Muscle of arm (tissue), 12 donors: Measurements from ENCODE around the gene UBE2Q1. TPM values are rescaled to one million over a fixed set of nuclear protein-coding genes. Genes with fewer than 3 reads are reported as not detected.
A peak's percentile ranks its signal among the peaks of the same experiment; 100 is the strongest.

Experiments
- DNase-seq: peaks from one replicate; pipeline ENCODE4 v3.0.0-alpha.2; 2013
- polyA plus RNA-seq, 12 donors: library from polyadenylated mRNA; unstranded; fragments of 120-200 nt; gene quantifications; one replicate each; pipeline ENCODE4 v1.2.1, GENCODE V29; 2013; ENCODE audit not compliant: insufficient read length in 12 of 12

Gene UBE2Q1
- polyA plus RNA-seq, 12 donors, result 32.0 to 101 (median 64.2) TPM; not detected in 1

DNA sequence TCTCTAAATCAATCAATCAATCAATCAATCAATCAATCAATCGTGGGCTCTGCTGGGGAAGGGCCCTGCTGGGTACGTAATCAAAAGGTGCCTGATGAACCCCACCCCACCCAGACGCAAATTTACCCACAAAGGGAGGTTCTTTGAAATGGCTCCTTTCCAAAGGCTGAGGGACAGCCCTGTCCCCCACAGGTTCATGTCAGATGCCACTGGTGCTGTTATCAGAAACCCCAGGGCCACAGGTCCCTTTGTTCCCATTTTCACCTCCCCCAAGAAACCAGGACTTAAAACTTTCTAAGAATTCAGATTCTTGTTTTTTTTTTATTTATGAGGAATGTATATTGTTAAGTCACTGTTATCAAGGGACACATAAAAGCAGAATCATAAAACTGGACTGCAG, 23.3 kb upstream of the UBE2Q1 start:
- no peak for DNase-seq

DNA sequence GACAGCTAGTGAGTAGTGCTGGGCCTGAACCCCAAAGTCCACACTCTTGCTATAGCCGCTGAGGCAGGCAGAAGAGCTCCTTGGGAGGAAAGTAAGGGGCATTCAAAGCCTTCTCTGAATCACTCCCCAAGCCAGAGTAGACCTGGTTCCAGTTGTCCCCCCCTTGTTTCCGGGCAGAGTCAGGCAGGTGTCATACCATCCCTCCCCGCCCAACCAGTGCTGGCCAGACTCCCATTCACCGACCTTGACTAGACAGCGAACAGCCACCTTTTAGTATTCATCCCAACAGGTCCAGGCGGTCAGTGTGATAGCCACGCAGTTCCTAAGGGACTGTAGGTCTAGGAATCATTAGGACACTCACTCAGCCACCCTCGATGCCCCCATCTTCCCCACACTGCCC, 20.9 kb upstream of the UBE2Q1 start:
- no peak for DNase-seq

DNA sequence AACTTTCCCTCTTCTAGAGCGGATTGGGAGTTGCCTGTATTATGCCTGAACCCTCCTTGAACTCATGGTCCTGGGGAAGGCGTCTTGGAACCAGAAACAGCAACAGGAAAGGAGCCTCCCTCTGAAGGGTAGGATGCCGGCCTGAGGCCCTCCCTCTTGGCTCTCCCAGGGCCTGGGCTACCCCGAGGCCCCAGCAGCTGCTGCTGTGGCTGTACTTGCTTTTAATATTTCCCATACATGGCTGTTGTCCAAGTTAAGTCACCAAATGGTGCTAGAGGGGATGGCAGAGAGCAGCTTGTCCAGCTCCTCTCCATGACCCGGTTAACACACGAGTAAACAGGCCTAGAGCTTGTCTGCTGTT, 19.6 kb upstream of the UBE2Q1 start:
- DNase-seq, result no peak

DNA sequence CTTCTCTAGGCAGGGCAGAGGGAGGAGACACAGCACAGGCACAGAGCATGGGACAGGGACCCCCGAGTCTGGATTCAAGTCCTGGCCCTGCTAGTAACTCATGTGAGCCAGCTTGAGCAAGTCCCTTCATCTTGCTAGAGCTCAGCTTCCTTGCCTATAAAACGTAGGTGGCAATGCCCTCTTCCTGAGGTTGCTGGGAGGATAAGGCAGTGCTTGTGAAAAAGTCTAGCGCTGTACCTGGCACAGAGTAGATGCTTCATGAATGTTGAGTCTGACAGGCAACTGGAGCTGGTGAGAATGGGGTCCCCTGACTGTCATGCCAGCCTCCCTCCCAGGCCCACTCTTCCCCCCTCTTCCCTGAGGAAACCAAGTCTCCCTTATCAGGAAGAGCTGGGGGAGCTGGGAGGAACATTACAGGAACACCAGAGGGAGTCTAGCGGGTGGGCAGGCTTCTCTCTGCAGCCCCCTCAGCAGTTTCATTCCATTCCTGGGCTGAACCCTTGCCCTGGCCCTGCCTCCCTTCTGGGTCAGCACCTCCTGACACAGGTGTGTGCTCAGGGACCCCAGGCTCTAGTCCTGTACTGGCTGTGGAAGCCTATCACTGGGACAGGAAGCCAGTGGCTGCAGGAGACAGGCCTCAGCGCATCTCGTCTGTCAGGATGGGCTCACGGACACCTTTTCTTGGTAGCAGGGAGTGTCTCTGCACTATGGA, 19.0 kb upstream of the UBE2Q1 start:
- no peak for DNase-seq

DNA sequence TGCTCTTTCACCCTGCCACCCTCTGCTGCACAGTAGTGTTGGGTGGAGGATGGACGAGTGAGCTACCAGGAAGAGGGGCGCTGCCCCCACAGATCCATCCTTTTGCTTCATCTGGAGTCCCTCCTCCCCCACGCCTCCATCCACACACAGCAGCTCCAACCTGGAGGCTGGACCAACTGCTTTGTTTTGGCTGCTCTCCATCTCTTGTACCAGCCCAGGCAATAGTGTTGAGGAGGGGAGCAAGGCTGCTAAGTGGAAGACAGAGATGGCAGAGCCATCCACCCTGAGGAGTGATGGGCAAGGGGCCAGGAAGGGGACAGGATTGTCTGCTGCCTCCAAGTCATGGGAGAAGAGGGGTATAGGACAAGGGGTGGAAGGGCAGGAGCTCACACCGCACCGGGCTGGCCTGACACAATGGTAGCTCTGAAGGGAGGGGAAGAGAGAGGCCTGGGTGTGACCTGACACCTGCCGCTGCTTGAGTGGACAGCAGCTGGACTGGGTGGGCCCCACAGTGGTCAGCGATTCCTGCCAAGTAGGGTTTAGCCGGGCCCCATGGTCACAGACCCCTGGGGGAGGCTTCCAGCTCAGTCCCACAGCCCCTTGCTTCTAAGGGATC, 17.6 kb upstream of the UBE2Q1 start:
- no peak for DNase-seq

DNA sequence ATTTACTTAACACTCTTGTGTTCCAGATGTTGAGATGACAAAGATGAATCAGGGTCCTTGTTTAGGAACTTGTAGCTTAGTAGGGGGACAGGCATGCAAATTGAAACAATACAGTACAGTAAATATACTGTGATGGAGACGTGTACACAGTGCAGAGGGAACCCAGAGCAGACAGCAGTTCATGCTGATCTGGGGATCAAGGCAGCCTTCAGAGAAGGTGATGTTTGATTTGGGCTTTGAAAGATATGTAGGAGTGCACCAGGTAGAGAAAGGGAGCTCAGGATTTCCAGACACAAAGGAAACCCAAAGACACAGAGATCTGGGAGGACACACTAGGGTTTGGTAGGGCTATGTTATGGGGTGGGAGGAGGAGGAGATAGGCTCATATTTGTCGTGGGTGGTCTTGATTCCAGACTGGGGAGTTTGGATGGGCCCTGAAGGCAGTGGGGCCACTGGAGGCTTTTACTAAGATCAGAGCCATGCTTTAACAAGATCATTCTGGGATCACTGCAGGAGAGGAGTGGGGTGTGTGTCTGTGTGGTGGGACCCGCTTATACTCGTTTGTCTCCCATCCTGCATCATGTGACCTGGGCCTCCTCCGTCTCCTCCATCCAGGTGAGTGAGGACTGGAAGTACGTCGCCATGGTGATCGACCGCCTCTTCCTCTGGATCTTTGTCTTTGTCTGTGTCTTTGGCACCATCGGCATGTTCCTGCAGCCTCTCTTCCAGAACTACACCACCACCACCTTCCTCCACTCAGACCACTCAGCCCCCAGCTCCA, 16.9 kb upstream of the UBE2Q1 start:
- DNase-seq, result no peak

DNA sequence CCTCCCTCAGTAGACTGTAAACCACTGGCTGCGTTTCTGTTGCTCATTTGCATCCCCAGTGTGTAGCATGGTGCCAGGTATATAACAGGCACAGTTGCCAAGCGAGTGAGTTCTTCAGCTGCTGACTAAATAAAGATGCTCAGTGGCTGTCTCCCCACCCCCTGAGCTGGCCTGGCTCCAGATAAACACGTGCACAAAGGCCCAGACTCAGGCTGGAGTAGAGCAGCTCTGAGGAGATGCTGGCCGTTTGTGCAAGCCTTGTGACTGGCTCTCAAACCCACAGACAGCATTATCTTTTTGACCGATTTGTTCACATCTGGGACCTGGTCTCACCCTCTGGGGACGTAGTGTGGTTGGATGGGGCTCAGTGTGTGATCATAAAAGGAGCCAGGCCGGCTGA, 16.3 kb upstream of the UBE2Q1 start:
- no peak for DNase-seq

DNA sequence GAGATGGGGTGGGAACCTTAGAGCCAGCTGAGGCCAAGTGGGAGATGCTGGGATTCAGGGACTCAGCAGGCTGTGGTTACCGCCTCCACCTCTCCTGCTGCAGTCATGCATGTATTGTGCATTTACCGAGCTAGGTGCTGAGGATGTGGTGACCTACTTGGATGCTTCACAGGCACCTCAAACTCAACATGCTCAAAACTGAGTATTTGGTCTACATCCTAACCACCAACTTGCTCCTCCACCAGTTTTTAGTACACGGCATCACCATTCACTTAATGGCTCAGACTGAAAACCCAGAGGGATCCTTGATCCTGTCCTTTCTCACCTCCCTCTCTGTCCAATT, 14.7 kb upstream of the UBE2Q1 start:
- no peak for DNase-seq

DNA sequence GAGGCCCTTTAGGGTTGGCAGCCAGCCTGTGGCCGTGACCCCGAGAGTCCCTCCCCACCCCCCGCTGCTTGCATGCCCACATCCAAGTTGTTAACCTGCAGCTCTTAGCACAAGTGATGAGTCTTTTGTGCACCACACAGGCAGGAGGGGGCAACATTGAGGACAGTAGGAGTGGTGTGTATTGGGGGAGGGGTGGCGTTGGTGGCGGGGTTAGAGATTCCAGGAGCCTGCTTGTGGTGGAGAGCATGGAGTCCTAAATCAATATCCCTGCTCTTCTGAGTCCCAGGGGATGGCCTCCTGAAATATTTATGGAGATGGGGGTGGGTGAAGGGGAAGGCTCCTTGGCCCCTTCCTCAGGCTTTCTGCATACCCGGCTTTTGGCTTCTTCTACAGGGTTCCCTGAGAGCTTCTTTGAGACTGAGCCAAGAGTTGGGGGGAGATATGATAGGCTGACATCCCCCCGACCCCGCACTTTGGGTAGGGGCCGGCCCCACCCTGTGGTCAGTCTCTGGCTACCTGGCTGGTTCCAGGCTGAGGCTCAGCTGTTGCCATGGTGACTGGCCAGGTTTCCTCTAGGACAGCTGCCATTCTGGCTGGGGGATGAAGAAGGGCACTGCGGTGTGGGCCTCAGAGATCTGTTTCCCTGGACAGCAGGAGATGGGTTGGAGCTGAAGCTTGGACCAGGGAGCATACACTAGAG, 14.2 kb upstream of the UBE2Q1 start:
- no peak for DNase-seq

DNA sequence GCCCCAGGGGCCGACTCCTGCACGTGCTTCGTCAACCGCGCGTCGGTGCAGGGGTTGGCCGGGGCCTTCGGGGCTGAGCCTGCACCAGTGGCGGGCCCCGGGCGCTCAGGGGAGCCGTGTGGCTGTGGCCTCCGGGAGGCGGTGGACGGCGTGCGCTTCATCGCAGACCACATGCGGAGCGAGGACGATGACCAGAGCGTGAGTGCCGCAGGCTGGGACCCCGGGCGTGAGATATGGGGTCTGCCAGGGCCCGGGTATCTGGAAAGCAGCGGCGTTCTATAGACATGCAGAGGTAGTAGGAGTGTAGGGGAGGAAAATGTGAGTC, 13.5 kb upstream of the UBE2Q1 start:
- no peak for DNase-seq

DNA sequence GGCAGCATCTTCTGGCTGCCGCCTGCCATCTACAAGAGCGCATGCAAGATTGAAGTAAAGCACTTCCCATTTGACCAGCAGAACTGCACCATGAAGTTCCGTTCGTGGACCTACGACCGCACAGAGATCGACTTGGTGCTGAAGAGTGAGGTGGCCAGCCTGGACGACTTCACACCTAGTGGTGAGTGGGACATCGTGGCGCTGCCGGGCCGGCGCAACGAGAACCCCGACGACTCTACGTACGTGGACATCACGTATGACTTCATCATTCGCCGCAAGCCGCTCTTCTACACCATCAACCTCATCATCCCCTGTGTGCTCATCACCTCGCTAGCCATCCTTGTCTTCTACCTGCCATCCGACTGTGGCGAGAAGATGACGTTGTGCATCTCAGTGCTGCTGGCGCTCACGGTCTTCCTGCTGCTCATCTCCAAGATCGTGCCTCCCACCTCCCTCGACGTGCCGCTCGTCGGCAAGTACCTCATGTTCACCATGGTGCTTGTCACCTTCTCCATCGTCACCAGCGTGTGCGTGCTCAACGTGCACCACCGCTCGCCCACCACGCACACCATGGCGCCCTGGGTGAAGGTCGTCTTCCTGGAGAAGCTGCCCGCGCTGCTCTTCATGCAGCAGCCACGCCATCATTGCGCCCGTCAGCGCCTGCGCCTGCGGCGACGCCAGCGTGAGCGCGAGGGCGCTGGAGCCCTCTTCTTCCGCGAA, 12.9 kb upstream of the UBE2Q1 start:
- no peak for DNase-seq

DNA sequence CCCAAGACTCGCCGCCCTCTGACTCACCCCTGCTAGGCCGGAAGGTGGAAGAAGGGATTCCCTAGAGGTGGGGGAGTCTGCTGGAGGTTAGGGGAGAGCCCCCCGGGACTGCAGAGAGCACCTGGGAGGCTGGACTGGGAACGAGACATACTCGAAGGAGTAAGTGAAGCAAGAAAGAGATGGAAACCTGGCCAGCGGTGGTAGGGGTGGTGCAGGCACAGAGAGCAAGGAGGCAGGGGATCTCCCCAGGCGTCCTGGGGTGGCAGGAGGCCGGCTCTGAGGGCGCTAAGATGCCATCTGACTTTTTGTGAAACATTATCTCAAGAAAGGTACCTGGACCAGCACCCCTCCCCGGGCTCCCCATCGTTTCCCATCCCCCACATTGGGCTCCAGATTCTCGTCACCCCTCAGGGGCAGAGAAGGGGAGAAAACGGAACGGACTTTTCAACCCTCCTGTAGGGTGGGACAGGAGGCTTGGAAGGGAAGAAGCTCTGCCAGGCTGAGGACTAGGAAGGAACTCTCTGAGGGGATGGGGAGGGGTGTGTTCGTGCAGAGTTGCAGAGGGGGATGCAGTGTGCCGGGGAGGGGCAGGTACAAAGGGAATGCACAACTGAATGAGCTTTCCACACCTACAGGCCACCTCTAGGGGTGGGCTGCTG, 9.8 kb upstream of the UBE2Q1 start:
- no peak for DNase-seq

DNA sequence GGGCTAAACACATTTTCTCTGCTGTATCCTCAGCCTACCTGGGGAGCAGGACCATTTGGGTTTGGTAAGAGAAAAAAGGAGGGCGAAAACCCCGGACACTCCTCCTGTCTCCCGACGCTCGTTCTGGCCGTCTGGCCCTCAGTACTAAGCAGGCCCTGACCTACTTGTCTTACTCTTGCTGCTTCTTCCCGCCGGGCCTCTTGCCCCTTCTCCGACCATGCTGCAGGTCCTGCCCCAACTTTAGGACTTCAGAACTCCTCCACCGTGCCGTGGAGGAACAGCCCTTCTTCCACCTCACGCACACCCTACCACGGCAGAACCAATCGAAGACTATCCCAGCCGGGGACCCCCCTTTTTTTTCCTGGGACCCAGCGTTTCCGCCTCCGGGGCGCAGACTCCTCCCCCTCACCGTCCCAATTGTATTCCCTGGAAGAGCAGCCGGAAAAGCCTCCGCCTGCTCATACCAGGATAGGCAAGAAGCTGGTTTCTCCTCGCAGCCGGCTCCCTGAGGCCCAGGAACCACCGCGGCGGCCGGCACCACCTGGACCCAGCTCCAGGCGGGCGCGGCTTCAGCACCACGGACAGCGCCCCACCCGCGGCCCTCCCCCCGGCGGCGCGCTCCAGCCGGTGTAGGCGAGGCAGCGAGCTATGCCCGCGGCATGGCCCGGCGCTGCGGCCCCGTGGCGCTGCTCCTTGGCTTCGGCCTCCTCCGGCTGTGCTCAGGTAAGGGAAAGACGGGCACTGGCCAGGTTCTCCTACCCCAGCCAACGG, 9.1 kb upstream of the UBE2Q1 start, which contains the start of gene CHRNB2:
TSS of gene CHRNB2 (plus strand) at position 393 of the 771 bp plus-strand sequence. CDS start at position 660, 267 bp downstream.
- DNase-seq, result no peak

DNA sequence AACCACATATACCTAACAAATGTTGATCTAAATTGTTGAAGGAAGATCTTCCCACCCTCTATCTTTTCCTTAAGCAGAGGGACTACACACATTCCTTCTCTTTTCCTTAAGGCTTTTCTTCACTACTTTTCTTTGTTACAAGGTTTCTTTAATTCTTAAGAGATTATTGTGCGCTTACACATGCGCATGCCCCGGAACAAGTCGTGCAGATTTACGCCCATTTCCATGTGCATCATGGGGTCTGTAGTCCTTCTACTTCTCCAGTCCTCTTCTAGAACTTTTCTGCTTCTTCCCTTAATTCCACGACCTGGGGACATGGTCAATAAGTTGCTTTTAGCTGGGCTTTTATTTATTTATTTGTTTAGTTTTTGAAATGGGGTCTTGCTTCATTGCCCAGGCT, 7.4 kb upstream of the UBE2Q1 start:
- no peak for DNase-seq

DNA sequence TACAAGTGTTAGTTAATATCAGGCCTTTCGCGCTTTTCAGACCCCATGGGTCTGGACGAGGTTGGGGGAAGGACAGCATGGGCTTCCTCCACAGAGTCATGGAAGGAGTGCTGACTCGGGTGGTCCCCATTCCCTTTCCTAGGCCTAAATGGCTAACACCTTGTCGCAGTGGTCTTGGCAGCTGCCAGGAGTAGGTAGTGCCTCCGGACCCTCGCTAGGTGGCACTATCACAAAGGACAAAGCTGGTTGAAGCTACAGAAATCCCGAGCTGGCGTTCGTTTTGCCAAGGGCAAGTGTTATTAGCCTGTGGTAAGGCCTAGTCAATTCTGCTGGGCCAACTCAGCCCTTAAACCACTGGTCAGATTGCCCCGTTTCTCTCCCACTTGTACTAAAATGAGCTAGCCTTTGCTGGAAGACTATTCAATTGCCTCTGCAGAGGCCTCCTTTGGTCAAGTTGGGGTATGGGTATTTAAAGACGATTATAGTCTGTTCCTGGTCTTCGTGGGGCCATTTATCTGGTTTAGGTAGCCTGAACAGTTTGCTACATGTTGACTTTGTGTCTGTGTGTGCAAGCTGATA, 1.1 kb upstream of the UBE2Q1 start:
- peak; percentile 91 for DNase-seq

DNA sequence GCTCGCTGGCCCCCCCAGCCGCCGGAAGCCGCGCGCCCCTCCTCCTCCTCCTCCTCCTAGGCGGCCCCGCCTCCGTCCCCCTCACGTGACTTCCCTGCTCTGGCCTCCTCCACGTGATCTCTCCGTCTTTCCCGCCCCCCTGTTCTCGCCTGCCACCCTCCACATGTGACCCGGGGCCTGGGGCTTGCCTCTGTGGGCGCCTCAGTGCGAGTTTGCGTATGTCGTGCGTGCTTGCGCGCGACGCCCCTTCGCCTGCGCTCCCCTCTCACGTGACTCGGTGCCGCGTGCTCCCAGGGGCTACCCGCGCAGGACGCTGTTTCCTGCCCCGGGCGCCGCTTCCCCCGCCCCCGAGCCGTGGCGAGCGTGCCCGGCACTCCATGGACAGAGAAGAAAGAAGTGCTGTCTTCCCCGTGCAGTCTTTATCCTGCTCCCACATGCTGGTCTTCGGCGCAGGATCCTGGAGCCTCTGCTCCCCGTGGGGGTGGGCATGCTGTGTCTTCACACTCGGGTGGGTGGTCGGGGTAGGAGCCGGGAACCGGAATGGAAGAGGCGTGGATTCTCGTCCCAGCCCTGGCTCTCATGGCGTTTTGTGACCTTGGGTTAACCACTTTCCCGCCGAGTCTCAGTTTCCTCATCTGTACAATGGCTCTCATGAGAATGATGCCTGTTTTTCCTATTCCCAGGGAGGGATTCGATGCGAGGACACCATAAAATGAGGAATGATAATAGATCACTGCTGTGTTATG, 431 bp upstream of the UBE2Q1 start:
- peak; percentile 99 for DNase-seq

DNA sequence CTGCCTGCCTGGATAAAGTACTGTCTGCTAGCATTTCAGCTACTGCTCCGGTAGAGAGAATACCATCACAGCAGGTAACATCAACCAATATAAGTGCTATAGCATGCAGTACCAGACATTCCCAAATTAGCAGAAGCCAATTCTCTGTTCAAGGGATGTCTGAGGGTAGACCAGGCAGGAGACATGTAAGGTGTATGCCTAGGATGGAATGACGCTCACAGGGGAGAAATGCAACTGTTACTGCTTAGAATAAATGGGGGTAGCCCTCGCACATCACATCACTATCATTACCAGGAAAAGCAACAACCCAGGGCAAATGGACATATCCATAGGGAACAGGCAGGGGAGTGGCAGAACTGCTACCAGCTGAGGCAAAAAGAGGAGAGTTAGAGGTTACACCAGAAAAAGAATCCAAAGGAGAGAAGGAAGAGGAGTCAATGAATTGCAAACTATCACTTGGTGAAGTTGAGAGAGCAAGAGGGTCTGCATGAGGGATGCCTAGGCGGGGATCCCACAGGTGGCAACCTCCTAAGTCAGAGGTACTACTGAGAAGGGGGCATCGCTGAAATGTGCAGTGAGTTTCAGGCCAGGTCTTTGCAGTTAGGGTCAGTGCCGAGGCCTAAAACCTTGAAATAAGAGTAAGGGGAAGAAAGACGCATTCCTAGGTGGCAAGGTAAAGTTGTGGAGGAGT, 1.1 kb downstream of the UBE2Q1 start:
- DNase-seq, result no peak

DNA sequence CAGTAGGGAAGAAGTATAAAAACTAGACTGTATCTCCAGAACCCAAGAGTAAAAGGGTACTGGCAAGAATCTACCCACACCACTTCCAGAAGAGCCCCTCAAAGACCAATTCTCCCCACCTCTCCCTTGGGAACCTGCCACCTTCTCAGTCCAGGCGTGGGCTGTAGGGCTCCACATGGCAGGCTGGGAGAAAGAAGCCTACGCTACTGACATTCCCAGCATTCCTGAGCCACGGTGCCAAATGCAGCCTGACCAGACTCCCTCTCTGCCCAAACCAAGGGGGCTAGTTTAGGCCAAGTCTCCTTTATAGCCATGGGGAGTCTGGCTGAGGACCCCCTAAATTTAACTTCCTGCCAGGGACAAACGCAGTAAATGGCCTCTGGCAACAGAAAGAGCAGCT, 2.0 kb downstream of the UBE2Q1 start:
- DNase-seq, result no peak
